Activated CD8-positive, alpha-beta memory T cell treated with anti-CD3 and anti-CD28 coated beads for 48 hours (primary cell): Measurements from ENCODE around the gene DUSP16.

Source experiments
- DNase-seq, 3 experiments: peaks; one replicate each; pipeline ENCODE4 v3.0.0-alpha.2; 2020; ENCODE audit warnings: low read depth in 2 of 3, low spot score in 2 of 3

DUSP16 gene

GRCh38 chr12:12549426-12549825 lies 13.2 kb downstream of the DUSP16 start:
- DNase-seq: no peak

DNA sequence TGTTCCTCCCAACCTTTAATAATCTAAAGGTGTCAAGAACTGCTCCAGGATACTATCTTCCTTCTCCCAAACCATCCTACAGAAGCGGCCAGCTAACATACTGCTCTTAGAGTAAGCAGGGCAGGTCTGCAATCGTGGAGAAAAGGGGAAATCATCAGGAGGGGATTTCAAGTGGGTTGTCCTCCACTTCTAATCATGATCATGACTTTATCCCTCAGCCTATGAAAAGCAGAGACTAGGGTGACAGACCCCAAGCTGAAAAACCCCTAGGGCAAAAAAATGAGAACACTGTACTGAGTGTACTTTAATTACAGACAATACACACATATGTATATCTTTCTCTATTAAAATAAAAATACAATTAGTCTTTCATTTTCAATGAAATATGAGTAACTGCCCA lies 13.9 kb downstream of the DUSP16 start:
- no peak for DNase-seq

DNA sequence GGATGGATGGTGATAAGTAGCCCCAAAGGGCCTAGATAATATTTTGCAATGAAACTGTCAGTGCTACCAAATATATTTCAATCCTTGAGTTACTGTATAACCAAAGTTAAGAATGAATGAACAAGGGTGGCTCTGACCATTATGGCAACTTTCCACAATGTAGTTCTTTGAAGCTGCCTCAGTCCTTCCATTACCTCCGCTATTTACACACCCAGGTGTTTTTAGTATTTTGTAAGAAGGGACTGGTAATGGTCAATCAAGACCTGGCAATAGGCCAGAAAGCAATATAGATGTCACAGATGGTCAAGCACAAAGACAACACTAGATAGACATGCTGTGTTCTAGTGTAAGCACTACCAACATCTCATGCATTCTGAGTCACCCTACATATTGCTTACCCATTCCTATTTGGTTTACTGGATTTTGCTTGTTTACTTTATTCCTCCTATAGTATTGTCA lies 16.3 kb downstream of the DUSP16 start:
- DNase-seq: no peak

DNA sequence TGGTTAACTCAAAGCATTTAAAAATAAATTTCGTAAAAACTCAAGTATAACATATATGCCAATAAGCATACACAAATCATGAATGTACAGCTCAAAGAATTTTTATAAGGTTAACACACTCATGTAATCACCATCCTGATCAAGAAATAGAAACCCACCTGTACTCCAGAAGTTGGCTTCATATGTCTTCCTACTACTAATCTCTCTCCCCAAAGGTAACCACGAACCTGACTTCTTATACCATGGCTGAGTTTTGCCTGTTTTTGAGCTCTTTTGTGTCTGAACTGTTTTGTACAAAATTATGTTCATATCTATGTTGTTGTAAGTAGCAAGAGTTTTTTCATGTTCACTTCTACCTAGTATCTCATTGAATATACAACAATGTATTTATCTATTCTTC lies 18.7 kb downstream of the DUSP16 start:
- DNase-seq: no peak

GRCh38 chr12:12542964-12543363 lies 19.7 kb downstream of the DUSP16 start:
- DNase-seq: no peak

DNA sequence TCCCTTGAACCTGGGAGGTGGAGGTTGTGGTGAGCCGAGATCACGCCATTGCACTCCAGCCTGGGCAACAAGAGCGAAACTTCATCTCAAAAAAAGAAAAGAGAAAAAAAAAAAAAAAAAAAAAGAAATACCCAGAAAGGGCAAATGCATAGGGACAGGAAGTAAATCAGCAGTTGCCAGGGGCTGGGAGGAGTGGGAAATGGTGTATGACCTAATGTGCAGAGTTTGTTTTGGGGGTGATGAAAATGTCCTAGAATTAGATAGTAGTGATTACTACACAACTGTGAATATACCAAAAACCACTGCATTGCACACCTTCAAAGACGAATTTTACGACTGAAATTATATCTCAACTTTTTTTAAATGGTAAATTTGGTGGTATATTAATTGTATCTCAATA lies 20.4 kb downstream of the DUSP16 start:
- no peak for DNase-seq

DNA sequence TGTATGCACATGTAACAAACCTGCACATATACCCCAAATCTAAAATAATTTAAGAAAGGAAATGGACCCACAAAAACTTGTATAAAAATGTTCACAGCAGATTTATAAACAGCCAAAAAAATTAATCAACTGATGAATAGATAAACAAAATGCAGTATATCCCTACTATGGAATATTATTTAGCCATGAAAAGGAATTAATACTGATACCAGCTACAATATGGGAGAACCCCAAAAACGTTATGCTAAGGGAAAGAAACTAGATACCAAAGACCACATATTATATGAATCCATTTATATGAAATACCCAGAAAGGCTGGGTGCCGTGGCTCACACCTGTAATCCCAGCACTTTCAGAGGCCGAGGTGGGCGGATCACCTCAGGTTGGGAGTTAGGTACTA lies 20.9 kb downstream of the DUSP16 start:
- DNase-seq: no peak

DNA sequence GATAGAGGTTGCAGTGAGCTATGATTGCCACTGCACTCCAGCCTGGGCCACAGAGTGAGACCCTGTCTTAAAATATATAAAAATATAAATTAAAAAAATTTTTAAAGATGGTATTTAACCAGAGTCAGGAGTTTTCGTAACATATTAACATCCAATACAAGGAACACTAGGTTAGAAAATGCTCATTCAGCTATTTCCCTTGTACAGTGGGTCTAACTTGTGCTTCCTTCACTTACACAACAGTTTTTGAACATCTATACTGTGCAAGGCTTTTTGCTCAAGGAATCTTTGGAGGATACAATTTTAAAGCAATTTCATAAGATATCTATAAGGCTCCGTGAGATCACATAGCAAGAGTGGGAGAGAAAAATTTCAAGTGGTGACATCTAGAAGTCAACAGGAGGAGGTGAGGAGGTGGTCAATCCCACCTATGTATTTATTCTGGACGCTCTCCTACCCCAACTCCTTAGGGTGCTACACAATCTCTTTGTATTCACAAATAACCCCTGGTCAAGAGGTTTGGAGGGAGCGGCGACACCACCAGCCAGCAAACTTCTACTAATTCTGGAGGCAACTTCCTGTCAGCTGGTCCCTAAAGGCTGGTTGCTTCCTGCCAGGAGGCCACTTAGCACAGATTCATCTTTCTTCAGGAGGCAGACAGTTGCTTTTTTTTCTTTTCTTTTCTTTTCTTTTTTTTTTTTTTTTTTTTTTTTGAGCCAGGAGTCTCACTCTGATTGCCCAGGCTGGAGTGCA lies 22.2 kb downstream of the DUSP16 start:
- no peak for DNase-seq

DNA sequence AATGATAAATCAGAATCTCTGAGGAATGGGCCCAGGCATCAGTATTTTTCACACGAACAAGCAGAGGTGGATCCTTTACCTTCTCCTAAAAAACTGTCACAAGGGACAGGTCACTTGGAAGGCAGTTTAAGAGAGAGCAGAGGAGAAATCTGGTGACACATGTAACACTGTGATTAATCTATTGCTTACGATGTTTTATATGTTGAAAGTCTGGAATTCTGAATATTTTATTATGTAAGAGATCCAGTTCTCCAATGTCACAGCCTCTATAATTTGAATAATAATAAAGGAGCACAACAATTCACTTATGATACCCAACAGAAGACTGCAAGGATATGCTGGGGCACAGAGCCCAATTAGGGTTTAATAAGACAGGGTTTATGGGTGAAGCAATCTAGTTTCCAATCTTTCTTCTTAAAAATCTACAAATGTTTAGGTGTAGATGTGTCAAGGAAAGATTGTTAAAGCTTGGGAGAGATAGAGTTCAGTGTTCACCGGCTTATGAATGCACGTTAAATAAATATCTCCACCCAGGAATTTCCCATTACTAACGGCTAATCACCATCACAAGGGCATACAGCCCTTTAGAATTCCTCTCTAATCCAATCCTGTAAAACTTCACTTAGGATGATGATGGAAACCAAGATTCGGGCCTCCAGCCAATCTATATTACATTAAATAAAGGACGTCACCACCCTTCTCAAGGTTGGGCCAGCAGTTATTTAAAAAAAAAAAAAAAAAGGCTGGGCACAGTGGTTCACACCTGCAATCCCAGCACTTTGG lies 23.4 kb downstream of the DUSP16 start:
- DNase-seq: no peak

DNA sequence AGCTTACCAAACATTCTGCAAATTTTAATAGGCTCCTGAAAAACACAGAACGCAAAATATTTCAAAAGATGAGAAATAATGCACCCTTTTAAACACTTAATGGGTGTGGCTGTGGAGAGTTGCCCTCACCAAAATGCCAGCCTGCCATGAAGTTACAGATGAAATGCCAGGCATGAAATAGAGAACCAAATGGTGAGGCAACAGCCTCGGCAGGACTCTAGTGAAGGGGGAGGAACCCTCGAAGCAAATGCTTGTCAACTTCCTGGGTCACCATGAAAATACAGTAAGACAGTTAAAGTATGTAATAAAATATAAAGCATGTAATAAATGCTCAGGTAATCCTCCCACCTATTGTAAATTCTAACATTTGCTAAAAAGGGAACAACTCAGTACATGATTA lies 24.1 kb downstream of the DUSP16 start:
- no peak for DNase-seq

GRCh38 chr12:12537421-12537820 lies 25.2 kb downstream of the DUSP16 start:
- no peak for DNase-seq

- no peak for DNase-seq
Measured at GRCh38 chr12:12534975-12535374, 27.7 kb downstream of the DUSP16 start.

DNA sequence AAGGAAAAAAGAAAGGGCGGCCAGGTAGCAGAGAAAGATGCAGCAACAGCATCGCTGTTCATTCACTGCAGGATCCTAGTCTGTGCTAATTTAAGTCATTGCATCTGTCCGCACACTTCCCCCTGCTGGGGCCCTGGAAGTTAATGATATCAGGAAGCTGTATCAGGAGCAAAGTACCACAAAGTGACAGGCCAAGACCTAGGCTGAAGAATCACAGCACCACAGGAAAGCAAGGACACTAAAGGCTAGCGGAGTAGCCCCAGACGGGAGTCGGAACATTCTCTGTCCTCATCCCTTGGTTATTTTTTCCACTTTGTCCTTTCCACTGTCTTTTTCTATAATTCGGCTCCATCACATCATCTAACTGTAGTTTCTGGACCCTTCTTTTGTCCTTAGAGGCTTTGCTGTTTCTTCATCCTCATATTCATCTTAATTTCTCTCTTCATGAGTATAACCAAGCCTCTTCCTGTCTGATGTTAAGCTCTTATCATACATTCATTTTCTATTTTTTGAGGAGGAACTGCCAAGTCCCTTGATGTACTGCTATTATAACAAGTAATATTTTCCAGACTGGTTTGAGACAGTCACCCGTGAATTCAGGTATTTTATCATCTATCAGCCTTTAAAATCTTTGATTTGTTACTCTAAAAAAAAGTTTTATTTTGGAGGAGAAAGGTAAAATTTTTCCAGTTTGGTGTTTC lies 28.3 kb downstream of the DUSP16 start:
- DNase-seq: no peak

DNA sequence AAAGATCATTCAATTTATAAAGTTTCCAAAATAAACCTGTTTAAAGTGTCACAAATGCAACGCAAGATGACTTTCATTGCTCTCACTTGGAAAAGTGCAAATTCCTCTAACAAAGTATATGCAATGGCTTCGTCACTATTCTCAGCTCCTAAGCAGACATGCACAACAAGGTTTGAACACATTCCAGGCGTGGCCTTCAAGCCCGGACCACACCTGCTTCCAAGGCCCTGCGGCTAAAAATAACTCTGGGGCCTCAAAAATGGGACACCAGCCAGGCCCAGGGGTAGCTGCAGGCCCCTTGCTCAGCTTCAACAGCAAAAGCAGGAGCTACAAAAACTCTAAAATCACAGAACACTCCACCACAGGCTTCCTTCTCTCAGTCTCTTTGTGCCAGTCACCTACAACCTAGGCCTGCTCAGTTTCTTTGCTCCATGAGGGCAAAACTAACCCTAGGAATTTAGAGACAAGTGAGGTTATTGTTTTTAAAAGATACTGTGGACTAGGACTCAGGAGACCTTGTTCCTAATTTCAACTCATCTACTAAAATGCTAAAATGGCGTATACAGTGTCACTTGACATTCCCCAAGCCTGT lies 29.3 kb downstream of the DUSP16 start:
- no peak for DNase-seq

- DNase-seq: no peak
Measured at GRCh38 chr12:12531194-12531593, 31.5 kb downstream of the DUSP16 start.

DNA sequence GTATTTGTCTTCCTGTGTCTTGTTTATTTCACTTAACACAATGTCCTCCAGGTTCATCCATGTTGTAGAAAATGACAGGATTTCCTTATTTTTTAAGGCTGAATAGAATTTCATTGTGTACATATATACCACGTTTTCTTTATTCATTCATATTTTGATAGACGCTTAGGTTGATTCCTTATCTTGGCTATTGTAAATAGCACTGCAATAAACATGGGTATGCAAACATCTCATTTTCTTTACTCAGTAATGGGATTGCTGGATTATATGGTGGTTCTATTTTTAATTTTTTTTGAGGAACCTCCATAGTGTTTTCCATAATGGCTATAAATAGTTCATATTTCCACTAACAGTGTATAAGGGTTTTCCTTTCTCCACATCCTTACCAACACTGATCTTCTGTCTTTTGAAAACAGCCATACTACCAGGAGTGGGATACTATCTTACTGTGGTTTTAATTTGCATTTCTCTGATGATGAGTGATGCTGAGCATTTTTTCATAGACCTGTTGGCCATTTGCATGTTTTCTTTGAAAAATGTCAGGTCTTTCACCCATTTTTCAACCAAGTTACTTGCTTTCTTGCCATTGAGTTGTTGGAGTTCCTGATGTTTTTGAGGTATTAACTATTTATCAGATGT lies 32.8 kb downstream of the DUSP16 start:
- DNase-seq: no peak

GRCh38 chr12:12528361-12529270 lies 34.0 kb downstream of the DUSP16 start:
- DNase-seq: no peak

DNA sequence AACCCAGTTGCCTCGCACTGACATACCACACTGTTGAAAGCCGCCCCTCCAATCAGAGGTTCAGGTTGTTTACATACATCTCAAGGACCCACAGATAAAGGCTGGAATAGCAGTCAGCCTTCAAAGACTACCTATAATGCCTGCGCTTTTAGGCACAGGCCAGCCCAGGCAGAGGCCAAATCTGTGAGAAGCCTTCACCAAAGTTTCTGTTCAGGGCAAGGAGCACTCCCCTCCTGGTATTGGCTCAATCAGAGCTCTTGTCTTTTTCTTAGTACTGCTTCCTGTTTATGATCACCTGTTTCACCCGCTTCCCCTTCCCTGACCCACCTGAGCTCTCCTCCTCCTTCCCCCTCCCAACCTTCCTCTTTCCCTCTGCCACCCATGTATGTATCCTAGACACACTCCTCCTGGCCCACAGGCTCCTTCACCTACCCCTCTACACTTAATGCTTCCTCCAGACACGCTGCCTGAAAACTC lies 34.8 kb downstream of the DUSP16 start:
- no peak for DNase-seq

DNA sequence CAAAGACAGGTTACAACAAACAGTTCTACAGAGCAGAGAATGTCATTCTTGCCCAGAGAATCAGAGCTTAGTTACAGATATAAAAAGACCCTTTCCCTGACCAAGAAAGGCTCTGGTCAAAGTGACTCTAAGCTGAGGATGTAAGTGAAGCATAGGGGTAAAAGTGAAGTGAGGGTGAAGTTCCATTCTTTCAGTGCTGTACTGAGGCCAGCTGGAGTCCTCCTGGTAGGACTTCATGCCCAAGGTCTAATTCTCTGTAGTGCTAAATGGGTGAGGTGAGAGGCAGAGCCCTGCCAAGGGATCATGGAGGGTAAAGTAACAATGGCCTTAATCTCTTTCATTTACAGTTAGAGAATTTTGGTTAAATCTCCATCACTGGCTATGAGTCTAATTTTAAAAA lies 38.5 kb downstream of the DUSP16 start:
- DNase-seq: no peak

DNA sequence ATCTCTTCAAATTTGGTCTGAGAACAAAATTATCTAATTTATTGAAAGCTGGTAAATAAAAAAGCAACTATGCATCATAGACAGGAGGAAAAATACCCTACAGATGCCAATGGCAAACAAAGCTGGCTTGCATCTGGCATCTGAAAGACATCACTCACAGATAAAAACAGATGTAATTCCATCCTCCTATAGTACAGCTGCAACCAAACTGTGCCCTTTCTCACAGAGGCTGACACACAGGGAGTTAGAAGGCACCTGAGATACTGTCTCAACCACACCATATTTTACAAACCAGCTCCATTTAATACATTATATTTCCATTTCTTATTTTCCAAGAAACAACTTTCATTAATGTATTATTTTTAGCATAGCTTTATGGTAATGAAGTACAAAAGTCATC lies 39.4 kb downstream of the DUSP16 start:
- DNase-seq: no peak
